Stimulated activated CD4-positive, alpha-beta T cell treated with anti-CD3 and anti-CD28 coated beads, Interleukin-4, amount 100 ng/mL, for 48 hours (primary cell): Measurements from ENCODE around the gene HECW1.
A peak's percentile ranks its signal among the peaks of the same experiment; 100 is the strongest.

Experiments
- DNase-seq, 2 donors: peaks; one replicate each; pipeline ENCODE4 v3.0.0-alpha.2; 2020; ENCODE audit warnings: low read depth in 2 of 2

Gene HECW1

DNA sequence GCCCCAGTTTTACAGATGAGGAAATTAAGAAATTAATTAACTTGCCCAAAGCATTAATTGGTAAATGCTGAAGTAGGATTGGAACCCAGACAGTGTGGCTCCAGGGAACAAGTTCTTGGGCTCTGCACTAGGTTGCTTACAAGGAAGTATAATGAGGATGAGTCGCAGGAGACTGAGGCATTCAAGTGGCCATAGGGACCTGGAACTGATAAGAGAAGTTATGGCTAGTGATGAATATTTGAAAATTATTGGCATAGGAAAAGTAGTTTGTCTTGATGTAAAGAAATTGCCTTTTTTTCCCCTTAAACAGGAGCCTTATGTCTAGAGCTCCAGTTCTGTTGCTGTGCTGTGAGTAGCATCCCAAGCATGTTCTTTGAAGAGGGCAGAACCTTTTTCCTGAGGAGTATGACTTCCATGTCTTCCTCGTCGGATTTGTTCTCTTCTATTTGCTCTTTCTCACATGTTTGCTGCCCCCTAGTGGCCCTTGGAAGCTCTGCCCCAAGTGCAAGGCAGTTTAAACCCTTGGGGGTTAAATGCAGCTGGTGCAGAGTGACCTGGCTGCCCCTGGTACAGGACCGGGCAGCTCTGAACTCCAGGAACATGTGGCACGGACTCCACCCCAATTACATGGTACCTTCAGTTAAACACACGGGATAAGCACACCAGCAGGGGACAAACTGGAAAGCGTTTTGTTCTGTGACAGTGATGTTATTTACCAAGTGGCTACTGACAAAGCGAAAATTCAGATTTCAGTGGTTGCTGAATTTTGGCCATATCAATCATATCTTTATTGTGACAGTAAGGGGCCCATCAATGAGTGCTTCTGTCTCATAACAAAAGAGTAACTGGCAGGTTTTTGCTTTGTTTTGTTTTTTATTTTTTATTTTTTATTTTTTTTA is 148.8 kb downstream of the HECW1 start:
- DNase-seq: peak; percentile 46 to 54

DNA sequence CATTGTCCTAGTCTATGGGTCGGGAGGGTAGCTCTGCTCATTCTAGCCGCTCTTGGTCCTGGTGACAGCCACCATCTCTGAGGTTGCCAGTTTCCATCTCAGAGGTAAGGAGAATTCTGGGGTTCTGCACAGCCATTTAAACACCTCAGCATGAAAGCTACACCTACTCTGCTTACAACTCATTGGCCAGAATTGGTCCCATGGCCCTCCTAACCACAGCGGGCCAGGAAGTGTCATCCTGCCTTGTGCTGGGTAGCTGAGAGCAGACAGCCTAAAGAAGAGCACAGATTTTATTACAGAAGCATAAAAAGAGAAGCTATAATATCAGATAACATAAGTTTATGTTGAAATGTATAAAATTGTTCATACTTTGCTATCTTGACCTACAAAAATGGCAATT is 152.7 kb downstream of the HECW1 start:
- no peak for DNase-seq

DNA sequence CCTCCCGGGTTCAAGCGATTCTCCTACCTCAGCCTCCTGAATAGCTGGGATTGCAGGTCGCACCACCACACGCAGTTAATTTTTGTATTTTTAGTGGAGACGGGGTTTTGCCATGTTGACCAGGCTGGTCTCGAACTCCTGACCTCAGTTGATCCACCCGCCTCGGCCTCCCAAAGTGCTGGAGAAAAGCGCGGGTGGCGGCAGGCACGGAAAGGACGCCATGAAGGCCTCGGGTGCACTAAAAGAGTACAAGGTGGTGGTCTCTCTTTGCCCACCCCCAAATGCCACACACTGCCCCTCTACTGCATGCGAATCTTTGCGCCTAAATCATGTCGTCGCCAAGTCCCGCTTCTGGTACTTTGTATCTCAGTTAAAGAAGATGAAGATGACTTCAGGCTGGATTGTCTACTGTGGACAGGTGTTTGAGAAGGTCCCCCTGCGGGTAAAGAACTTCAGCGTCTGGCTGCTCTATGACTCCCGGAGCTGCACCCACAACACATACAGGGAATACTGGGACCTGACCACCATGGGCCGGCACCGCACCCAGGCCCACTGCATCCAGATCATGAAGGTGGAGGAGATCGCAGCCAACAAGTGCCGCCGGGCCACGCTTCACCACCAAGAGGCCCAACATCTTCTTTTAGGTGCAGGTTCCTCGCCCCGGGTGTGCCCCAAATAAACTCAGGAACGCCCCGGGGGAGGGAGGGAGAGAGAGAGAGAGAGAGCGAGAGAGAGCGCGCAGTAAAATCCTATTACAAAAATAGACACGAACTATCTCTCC is 161.7 kb downstream of the HECW1 start:
- no peak for DNase-seq

DNA sequence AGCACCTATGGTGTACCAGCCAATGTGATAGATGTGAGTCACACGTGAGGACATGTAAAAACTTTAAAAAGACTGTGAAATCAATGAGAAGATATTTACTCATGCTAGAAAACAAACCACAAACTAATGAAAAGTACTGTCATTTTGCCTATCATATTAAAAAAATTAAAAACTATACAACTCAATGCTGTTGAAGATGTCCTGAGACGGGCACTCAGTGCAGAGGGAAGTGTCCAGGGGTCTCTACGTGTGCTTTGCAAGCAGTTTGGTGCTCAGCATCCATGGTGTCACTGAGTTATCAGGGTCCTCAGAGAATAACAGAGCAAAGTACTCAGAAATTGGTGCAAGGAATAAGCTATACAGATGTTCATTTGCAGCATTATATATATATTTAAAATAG is 162.3 kb downstream of the HECW1 start:
- DNase-seq: no peak

DNA sequence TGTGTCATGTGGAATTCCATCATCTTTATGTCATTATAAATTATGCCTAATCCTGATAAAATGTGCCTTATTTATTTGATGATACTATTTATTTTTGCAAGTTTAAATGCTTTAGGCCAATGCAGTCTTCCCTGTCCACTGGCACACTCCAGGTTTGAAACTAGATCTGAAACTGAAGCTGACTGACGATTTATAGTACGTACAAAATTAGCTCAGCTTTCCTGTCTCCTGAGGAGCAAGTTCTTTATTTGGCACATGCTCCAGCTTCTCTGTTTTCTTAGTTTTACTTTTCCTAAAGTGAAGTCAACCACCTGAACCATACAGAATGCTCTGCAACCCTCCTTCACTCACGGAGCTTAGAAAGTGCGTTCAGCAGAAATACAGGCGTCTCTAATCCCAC is 164.1 kb downstream of the HECW1 start:
- no peak for DNase-seq

DNA sequence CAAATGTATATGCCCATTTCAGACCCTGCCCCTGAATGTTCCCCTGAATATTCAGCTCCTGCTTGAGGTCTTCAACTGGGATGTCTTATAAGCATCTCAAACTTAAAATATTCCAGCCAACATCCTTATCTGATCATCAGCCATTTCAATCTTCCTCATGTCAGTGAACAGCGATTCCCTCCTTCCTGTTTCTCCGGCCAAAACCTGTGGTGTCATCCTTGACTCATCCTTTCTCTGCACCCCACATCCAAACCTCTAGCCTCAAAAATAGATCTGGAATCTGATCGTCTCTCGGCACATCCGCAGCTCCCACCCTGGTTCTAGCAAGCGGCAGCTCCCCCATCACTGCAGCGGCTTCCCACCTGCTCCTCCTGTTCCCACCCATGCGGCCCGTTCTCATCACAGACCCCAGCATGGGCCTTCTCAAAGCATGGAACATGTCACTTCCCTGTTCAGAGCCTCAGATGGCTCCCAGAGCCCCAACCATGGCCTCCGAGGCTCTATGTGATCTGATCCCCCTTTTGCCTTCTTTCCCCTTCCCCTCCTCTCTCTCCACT is 165.7 kb downstream of the HECW1 start:
- no peak for DNase-seq

DNA sequence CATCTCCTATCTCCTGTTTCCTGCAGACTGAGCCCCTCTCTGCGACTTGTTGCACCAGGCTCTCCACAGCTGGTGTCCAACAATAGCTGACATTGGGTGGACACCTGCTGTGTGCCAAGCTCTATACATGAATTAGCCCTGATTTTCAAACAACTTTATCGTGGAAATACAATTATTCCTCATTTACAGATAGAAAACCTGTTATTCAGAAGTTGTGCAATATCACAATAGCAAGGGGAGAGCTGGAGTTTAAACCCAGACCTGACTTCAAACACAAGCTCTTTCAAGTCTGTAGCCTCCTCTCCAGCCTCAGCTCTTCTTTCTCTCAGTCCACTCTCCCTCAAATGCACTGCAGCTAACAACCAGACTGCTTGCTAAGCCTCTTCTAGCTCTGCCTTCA is 168.8 kb downstream of the HECW1 start:
- no peak for DNase-seq

DNA sequence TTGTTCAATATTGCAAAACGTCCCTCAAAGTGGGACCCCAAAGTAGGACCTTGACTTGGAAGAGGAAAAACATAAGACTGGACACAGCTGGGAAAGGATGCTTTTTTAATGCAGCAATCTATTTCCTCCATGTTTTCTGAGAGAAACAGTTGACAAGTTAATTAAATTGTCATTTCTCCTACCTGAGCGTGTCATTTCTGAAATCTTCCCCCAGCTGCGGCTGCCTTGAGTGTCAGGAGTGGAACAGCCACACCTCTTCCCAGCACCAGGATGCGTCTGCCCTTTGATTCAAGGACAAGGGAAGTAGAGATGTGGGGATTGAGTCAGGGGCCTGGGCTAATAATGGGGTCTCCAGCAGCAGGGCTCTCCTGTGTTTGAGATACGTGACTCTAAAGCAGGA is 171.3 kb downstream of the HECW1 start:
- no peak for DNase-seq

DNA sequence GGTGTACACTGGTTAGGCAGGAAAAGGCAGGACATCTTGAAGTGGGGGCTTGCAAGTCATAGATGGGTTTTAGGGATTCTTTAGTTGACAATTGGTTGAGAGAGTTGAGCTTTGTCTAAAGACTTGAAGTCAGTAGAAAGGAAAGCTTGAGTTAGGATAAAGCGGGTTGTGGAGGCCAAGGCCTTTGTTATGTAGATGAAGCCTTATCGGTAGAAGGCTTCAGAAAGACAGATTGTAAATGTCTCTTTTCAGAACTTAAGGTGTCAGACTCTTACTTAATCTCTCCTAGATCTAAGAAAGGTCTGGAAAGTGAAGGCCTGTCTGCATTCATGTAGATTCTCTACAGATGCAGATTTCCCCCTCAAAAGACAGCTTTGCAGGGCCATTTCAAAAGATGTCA is 177.4 kb downstream of the HECW1 start:
- no peak for DNase-seq

DNA sequence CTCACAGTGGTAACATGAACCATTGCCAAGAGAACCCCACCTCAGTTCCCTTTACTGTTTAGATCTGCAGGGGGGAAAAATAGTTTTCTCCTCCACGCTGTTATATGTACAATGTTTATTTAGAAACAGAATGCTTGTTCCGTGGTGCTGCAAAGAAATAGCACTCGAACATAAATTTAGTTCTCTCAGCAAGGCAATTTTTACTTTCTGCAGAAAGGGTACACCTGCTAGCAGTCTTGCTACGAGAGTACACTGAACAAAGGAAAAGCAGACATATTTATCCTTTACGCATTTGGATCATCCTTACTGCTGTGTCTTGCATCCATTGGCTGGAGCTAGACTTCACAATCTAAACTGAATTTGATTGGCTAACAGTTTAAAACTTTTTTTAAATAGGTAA is 178.5 kb downstream of the HECW1 start:
- DNase-seq: no peak

DNA sequence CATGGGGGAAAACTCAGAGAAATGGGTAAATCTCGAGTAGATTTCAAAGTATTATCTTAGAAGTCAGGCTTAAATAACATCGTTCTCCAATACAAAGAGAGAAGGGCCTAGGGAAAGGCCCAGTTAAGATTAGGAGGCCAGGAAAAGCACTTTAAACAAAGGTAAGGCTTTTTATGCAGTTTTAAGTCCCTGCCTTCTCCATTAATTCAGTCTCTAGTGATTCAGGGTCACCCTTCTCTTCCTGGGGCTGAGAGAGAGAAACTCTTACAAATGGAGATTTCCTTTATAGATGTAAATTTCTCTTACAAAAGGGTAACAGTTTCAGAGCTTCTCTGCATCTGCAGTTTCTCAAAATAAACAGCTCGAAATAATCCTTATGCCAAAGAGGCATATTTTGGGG is 179.3 kb downstream of the HECW1 start:
- DNase-seq: no peak

DNA sequence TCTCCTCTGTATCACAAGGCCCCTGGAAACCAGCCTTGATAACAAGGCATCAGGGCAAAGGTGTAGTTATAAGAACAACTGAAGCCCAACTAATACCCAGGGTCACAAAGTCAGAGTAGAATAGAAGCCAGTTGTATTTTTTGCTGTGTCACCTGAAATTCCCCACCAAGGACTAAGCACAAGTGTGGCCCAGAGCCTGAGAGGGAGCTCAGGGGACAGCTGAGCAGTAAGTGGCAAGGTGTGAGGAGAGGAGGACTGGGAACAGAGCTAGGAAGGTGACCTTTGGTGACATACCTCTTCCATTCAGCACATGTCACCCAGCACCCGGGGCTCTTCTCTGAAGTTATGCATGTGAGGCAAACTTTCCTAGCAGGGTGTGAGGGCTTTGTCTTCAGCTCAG is 179.9 kb downstream of the HECW1 start:
- no peak for DNase-seq

DNA sequence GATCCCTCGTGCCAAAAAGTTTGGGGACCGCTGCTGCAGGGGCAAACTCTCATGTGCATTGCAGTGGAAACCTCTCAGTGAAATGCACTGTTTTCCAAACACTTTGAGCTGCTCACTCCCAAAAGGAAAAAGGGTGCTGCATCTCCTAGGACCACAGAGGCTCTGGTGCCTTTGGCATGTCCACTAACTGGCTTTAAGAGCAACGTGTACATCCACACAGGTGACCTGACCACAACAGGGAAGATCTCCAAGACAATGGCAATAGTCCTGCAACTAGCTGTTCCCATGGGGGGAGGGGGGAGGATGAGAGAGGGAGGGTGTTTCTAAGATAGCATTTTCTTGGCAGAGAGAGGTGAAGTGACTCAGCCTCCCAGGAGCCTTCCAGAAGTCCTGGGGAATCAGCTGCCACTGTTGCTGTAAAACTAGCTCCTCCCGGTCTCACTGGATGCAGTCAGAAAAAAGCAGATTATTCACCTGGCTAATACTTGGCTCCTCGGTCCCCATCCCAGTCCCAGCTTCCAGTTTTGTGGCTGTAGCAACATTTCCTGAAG is 181.7 kb downstream of the HECW1 start:
- DNase-seq: no peak

DNA sequence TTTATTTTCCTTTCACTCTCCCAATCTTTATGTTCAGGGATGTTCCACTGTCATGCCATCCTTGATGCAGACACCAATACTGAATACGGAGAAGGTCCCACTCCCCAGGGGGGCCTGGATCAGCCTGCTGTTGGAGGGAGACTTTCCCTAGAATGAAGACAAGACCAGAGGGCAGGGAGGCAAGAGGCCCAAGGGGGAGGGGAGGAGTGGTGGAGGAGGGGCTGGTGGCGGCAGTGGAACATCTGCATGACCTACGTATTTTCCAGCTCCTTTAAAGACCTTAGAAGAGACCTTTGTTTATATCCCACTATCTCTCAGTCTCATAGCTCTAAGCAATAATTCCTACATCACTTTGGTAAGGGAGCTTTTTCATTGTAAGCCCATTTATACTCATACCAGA is 183.0 kb downstream of the HECW1 start:
- DNase-seq: no peak

DNA sequence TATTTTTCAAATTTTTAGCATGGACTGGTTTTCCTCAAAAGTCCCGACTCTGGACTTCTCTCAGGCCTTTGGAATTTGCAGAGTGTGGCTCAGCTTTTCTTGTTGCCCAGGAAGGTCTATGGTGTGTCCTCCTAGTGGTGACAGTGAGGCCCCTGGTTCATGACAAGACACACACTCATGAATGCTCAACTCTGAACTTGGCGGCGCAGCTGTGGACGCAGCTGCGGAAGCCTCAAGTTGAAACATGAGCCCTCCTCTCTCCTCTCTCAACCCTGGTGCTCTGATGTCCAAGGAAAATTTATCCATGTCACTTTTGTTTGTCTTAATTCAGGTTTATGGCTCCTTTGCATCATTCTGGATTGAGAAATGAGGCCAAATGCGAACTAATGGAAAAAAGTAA is 183.9 kb downstream of the HECW1 start:
- no peak for DNase-seq

DNA sequence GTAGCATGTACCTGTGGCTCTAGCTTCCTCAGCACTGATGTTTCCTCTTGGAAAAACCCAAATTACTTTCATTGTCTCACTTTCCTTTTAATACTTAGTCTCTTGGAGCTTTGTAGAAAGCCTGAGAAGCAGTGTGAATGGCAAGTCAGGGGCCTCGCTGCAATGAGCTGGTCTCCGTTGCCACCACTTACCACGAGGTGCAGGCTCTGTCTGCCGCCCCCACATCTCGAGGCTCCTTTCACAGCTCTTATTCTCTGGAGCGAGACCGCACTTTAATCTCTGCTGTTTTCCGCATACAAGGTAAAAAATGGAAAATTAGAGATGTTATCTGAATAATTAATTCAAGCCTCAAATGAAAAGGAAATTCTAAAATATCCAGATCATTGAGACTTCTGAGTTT is 186.2 kb downstream of the HECW1 start:
- no peak for DNase-seq

DNA sequence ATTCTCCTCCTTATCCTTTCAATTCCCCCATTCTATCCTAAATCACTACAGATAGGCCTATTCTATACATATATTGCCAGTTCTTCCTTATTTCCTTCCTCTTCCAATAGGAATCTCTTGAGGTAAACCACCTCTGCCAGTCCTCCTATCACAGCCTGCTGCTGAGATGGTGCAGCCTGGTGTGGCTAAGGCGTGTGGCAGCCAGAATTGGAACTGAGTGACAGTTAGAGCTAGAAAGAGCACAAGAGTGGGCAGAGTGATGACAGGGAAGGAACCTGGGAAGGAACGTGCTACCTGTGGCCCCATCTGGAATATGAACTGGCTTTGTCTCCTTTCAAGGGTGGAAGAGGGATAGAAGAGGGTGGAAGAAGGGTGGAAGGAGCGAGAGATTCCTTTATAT is 187.7 kb downstream of the HECW1 start:
- no peak for DNase-seq

DNA sequence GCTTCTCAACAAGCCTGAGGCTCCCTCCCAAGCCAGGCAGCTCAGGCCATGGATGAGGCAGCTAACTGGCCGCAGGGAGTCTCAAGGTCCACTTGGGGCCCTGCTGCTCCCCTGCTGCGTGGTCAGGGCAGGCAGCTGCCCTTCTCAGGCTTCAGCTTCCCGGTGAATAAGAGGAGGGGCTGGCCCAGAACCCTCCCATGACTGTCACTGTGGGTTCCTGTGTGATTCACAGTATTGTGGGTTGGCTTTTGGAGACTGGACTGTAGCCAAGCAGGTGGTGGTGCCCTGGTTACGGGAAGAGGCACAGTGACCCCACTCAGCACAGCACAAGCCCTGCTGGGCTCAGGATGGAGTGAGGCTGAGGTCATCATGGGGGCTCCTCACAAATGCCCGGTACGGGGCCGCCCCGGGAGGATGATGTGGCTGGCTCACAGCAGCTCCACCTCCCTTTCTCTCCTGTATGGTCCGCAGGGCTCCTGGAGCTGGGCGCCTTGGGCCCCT is 189.8 kb downstream of the HECW1 start:
- peak in 1 of 2 donors; percentile 22 for DNase-seq

DNA sequence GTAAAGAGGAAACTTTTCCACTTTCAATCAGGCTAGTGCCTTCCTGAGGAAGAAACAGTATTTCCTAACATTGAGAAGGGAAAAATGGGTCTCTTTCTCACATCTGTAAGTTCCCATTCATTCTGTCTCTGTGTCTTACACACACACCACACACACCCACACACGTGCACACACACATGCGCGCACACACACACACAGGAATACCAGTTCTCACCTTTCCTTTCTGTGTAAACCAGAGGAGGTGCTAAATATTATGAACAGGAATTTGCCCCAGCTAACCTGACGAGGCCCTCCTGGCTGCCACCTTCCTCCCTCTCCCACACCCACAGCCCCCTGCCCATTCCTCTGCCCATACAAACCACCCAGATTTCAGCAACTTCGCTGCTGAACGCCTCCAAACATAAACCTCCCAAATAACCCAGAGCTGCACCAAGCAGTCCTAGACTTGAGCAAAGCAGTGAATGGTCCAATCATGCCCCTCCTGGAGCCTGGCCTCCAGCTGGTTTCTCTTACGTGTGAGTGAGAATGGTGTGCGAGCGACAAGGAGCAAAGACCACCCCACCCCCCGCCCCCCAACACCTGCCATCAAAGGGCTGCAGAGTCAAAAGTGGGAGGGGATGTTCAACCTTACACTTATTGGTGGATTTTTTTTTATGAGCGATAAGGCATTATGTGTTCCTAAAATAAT is 190.5 kb downstream of the HECW1 start:
- no peak for DNase-seq

DNA sequence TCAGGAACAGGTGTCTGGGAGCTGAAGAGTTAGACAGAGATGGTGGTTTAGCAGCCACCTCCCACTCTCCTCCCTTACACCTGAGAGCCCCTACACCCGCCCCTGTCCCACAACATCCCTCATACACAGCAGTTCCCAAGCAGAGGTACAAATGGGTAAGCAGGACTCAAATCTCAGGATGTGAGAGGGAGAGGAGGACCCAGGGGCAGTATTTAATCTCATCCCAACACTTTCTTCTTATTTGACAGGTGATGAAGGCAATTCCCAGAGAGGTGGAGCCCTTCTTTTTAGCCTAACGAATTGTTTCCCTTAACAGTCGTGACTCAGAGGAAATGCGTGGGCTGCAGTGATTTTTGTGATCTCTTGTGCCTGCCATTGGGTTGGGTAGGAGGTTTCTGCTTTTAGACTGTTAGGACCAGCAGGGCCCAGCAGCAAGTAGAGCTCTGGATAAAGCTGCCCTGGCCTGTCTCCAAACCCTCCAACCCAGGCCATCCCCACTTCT is 191.3 kb downstream of the HECW1 start:
- DNase-seq: peak; percentile 47 to 57

DNA sequence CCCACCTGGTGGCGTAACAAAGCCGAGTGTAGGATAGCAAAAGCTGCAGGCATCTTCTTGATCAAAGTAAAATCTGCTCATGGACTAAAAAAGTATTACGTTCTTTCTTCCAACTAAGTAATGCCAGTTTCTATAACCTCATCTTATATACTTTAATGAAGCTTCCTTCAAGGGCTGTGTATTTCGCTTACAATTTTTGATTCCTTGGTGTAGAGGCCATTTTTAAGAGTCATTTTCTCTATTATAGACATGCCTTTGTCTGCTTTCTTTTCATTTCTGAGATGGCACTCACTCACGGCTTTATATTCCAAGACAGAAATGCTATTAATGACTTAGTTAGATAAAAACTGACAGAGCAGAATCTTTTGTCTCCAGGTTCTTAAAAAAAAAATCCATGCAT is 194.0 kb downstream of the HECW1 start:
- no peak for DNase-seq

DNA sequence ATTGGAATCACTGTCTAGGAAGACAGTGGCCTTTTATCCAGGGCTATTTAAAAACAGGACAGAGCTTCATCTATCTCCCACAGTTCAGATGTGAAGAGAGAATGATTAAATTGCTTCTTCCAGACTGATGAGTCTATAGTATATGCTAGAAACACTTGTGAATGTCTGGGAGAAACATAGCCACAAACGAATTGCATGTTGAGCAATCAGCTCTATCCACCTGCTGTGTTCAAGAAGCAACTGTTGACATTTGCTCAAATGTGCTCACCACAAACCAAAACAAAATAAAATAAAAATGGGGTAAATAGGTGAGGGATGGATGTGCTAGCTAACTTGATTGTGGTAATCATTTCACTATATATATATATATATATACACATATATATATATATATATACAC is 195.1 kb downstream of the HECW1 start:
- no peak for DNase-seq
